ENCODE measurements around the gene EPHB6.

EPHB6 gene

GRCh38 chr7:142881586-142882337 lies 26.9 kb downstream of the EPHB6 start:
- FAIRE-seq: no peak

- no peak for FAIRE-seq
Observed at GRCh38 chr7:142882338-142882678, 27.4 kb downstream of the EPHB6 start.

- no peak for FAIRE-seq
Observed at GRCh38 chr7:142883145-142883544, 28.3 kb downstream of the EPHB6 start.

- no peak for FAIRE-seq
Observed at GRCh38 chr7:142883571-142884285, 28.9 kb downstream of the EPHB6 start.

GRCh38 chr7:142884286-142884640 lies 29.4 kb downstream of the EPHB6 start:
- no peak for FAIRE-seq

GRCh38 chr7:142885311-142886230 lies 30.7 kb downstream of the EPHB6 start, which contains the start of gene TRPV6:
Gene TRPV6, minus strand, starts transcription at chr7:142885745.
- FAIRE-seq: no peak

GRCh38 chr7:142886866-142887265 lies 32.0 kb downstream of the EPHB6 start:
- FAIRE-seq: no peak

- FAIRE-seq: no peak
Observed at GRCh38 chr7:142887282-142888015, 32.6 kb downstream of the EPHB6 start.

GRCh38 chr7:142889816-142890215 lies 34.9 kb downstream of the EPHB6 start:
- FAIRE-seq: no peak

- no peak for FAIRE-seq
Observed at GRCh38 chr7:142890874-142891485, 36.1 kb downstream of the EPHB6 start.

GRCh38 chr7:142891490-142892082 lies 36.7 kb downstream of the EPHB6 start:
- no peak for FAIRE-seq

GRCh38 chr7:142892951-142893350 lies 38.1 kb downstream of the EPHB6 start:
- FAIRE-seq: no peak

GRCh38 chr7:142894112-142894984 lies 39.5 kb downstream of the EPHB6 start:
- FAIRE-seq: no peak

- no peak for FAIRE-seq
Observed at GRCh38 chr7:142894985-142895593, 40.2 kb downstream of the EPHB6 start.

- FAIRE-seq: no peak
Observed at GRCh38 chr7:142896151-142896550, 41.3 kb downstream of the EPHB6 start.

GRCh38 chr7:142896741-142897379 lies 42.0 kb downstream of the EPHB6 start:
- FAIRE-seq: no peak

- no peak for FAIRE-seq
Observed at GRCh38 chr7:142897691-142898090, 42.8 kb downstream of the EPHB6 start.

GRCh38 chr7:142898377-142899170 lies 43.7 kb downstream of the EPHB6 start:
- no peak for FAIRE-seq

- FAIRE-seq: no peak
Observed at GRCh38 chr7:142899661-142900060, 44.8 kb downstream of the EPHB6 start.

Measured in A204.1 (cell line).